ENCODE results near the gene PAX8.

DNA sequence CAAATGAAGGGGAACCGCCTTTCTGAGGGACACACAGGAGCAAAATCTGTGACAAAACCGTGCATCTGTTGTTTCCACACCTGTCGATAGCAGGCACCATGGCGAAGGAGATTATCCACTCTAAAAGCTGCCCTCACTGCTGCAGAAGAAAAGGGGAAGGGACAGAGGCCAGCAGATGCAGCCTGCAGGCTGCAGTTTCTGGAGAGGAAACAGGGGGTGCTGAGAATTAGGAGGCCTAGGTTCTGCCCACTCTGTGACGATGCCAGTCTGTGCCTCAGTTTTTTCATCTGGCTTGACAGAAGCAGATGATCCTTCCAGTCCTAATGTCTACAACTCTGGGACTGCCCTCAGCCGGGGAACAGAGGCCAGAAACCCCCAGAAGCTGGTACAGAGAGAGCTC is 17.7 kb downstream of the PAX8 start:
- TF ChIP-seq, protein P1, sequence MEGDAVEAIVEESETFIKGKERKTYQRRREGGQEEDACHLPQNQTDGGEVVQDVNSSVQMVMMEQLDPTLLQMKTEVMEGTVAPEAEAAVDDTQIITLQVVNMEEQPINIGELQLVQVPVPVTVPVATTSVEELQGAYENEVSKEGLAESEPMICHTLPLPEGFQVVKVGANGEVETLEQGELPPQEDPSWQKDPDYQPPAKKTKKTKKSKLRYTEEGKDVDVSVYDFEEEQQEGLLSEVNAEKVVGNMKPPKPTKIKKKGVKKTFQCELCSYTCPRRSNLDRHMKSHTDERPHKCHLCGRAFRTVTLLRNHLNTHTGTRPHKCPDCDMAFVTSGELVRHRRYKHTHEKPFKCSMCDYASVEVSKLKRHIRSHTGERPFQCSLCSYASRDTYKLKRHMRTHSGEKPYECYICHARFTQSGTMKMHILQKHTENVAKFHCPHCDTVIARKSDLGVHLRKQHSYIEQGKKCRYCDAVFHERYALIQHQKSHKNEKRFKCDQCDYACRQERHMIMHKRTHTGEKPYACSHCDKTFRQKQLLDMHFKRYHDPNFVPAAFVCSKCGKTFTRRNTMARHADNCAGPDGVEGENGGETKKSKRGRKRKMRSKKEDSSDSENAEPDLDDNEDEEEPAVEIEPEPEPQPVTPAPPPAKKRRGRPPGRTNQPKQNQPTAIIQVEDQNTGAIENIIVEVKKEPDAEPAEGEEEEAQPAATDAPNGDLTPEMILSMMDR (IDR thresholded peaks at IDR 0.05): no peak
- TF ChIP-seq, protein P2, sequence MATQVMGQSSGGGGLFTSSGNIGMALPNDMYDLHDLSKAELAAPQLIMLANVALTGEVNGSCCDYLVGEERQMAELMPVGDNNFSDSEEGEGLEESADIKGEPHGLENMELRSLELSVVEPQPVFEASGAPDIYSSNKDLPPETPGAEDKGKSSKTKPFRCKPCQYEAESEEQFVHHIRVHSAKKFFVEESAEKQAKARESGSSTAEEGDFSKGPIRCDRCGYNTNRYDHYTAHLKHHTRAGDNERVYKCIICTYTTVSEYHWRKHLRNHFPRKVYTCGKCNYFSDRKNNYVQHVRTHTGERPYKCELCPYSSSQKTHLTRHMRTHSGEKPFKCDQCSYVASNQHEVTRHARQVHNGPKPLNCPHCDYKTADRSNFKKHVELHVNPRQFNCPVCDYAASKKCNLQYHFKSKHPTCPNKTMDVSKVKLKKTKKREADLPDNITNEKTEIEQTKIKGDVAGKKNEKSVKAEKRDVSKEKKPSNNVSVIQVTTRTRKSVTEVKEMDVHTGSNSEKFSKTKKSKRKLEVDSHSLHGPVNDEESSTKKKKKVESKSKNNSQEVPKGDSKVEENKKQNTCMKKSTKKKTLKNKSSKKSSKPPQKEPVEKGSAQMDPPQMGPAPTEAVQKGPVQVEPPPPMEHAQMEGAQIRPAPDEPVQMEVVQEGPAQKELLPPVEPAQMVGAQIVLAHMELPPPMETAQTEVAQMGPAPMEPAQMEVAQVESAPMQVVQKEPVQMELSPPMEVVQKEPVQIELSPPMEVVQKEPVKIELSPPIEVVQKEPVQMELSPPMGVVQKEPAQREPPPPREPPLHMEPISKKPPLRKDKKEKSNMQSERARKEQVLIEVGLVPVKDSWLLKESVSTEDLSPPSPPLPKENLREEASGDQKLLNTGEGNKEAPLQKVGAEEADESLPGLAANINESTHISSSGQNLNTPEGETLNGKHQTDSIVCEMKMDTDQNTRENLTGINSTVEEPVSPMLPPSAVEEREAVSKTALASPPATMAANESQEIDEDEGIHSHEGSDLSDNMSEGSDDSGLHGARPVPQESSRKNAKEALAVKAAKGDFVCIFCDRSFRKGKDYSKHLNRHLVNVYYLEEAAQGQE (IDR thresholded peaks at IDR 0.05; ENCODE audit: insufficient read depth in 1 of 2, low read depth in 2 of 2, low read length in 1 of 2): no peak

All from Panc1 (cell line).